GM23338 (cell line): ENCODE measurements around the gene ISY1. TPM values are rescaled to one million over a fixed set of nuclear protein-coding genes. Genes with fewer than 3 reads are reported as not detected.
A peak's percentile ranks its signal among the peaks of the same experiment; 100 is the strongest.
"Not testable (repeated sequence)": the region's sequence is repeated elsewhere in the genome, so short reads cannot be mapped to it uniquely, and the experiment has no call there.

Experiments
- ATAC-seq: fragments of 200-7000 bp; cut with Tn5 transposase; 3 replicates; pipeline ENCODE4 v1.9.1; 2020
- DNase-seq: peaks from one replicate; pipeline ENCODE4 v3.0.0-alpha.2; 2015; ENCODE audit warnings: low spot score
- H2AFZ ChIP-seq: fragments of 200-600 bp; sonication (generic); 2 replicates; pipeline ENCODE4 v1.8.0; 2016; ENCODE audit warnings: antibody characterized with exemption, mild to moderate bottlenecking, moderate library complexity
- H3F3A ChIP-seq: fragments of 200-600 bp; sonication (generic); replicated peaks from 2 replicates; pipeline ENCODE4 v1.8.0; 2017; ENCODE audit warnings: antibody characterized with exemption, mixed run types, low read depth
- H3K27ac ChIP-seq: fragments of 200-600 bp; sonication (generic); 2 replicates; pipeline ENCODE4 v1.6.1; 2016; ENCODE audit warnings: low read depth
- H3K27me3 ChIP-seq: fragments of 200-600 bp; sonication (generic); 2 replicates; pipeline ENCODE4 v1.8.0; 2016; ENCODE audit warnings: mild to moderate bottlenecking, mixed run types, moderate library complexity; ENCODE audit not compliant: insufficient read depth
- H3K36me3 ChIP-seq: fragments of 200-600 bp; sonication (generic); 2 replicates; pipeline ENCODE4 v1.8.0; 2016; ENCODE audit warnings: mild to moderate bottlenecking; ENCODE audit not compliant: insufficient read depth
- H3K4me1 ChIP-seq: fragments of 200-600 bp; sonication (generic); 2 replicates; pipeline ENCODE4 v1.8.0; 2016; ENCODE audit warnings: mild to moderate bottlenecking, moderate library complexity; ENCODE audit not compliant: insufficient read depth
- H3K4me2 ChIP-seq: fragments of 200-600 bp; sonication (generic); 2 replicates; pipeline ENCODE4 v1.7.1; 2017; ENCODE audit warnings: mixed run types
- H3K4me3 ChIP-seq: fragments of 200-600 bp; sonication (generic); 2 replicates; pipeline ENCODE4 v1.6.1; 2016; ENCODE audit warnings: mixed run types
- H3K79me2 ChIP-seq: fragments of 200-600 bp; sonication (generic); replicated peaks from 2 replicates; pipeline ENCODE4 v1.8.0; 2017; ENCODE audit warnings: mild to moderate bottlenecking; ENCODE audit not compliant: insufficient read depth
- H3K9me2 ChIP-seq: fragments of 200-600 bp; sonication (generic); 2 replicates; pipeline ENCODE4 v1.8.0; 2017; ENCODE audit not compliant: insufficient read depth
- H4K20me1 ChIP-seq: fragments of 200-600 bp; sonication (generic); replicated peaks from 2 replicates; pipeline ENCODE4 v1.8.0; 2017; ENCODE audit warnings: mild to moderate bottlenecking; ENCODE audit not compliant: insufficient read depth
- H3K27ac Mint-ChIP-seq: 2 replicates; pipeline ENCODE4 v1.8.0; 2020; ENCODE audit warnings: inconsistent platforms, mild to moderate bottlenecking, moderate library complexity, mixed read lengths
- H3K27me3 Mint-ChIP-seq: 3 replicates; pipeline ENCODE4 v1.8.0; 2022; ENCODE audit warnings: low read depth, mild to moderate bottlenecking, moderate library complexity, mixed read lengths, inconsistent platforms; ENCODE audit not compliant: insufficient read depth, poor library complexity
- H3K36me3 Mint-ChIP-seq: 3 replicates; pipeline ENCODE4 v1.8.0; 2021; ENCODE audit warnings: low read depth, mild to moderate bottlenecking, inconsistent platforms, moderate library complexity, mixed read lengths
- H3K4me1 Mint-ChIP-seq: 3 replicates; pipeline ENCODE4 v1.8.0; 2020; ENCODE audit warnings: mild to moderate bottlenecking, inconsistent platforms, mixed read lengths
- H3K4me3 Mint-ChIP-seq: 3 replicates; pipeline ENCODE4 v1.8.0; 2021; ENCODE audit warnings: moderate library complexity, mild to moderate bottlenecking, inconsistent platforms, mixed read lengths
- H3K9me3 Mint-ChIP-seq: 3 replicates; pipeline ENCODE4 v1.8.0; 2020; ENCODE audit warnings: moderate library complexity, mild to moderate bottlenecking, inconsistent platforms, mixed read lengths
- polyA plus RNA-seq: library from polyadenylated mRNA; unstranded; fragments of >200 nt; fragmentation: Nextera tagmentation; extraction: Ambion mirVana; gene quantifications from 2 replicates; pipeline ENCODE4 v1.2.1, GENCODE V29; 2016
- total RNA-seq: library from RNA; depleted of rRNA; stranded (reverse); fragments of >200 nt; shearing (Covaris generic); gene quantifications from 2 replicates; pipeline ENCODE4 v1.2.3, GENCODE V29; 2014
- TF ChIP-seq, protein P1 (sequence below): IDR thresholded peaks from one replicate; pipeline ENCODE4 v1.6.1; 2018; ENCODE audit warnings: antibody characterized with exemption; ENCODE audit not compliant: unreplicated experiment
- TF ChIP-seq, protein P2 (sequence below): IDR thresholded peaks from 2 replicates; pipeline ENCODE4 v1.6.1; 2016; ENCODE audit warnings: antibody characterized with exemption

ISY1 gene
- total and polyA plus RNA-seq, 2 experiments from 2014 or later: 11.3 to 23.6 TPM

- H3K36me3 Mint-ChIP-seq: peaks cover 32% of the 10 kb centered on the region
- Histone ChIP-seq H3K4me2 (peak overlapping the region; percentile 82), H3K4me1 (peaks cover 20% of the 10 kb centered on the region), H3K4me3 (peak overlapping the region; percentile 64), H3K79me2 (peaks cover 49% of the 10 kb centered on the region)
- not testable (repeated sequence) for DNase-seq, H3K27ac Mint-ChIP-seq, H3K27me3 ChIP-seq, H3K36me3 ChIP-seq, H3K27me3 Mint-ChIP-seq, H3K27ac ChIP-seq, H3F3A ChIP-seq, ATAC-seq, H2AFZ ChIP-seq, H4K20me1 ChIP-seq, H3K9me3 Mint-ChIP-seq, H3K9me2 ChIP-seq
- H3K4me3 Mint-ChIP-seq: peak overlapping the region; percentile 95
- peaks cover 15% of the 10 kb centered on the region for H3K4me1 Mint-ChIP-seq
Observed at GRCh38 chr3:129184784-129185542, 24.1 kb upstream of the ISY1 start.

DNA sequence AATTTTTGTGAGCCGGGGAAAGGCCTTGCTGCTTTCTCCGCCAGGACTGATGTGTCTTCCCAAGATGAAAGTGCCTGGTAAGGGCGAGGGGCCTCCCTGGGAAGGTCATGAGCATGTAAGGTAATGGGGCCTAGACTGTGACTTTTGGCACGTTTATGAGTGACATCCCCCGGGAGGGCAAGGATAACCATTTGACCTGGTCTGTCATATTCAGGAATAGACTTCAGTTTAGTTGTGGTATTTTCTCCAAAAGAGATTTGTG is 23.5 kb upstream of the ISY1 start:
- H2AFZ ChIP-seq: 0 out of 2 replicates have a peak overlapping the region, but pooled peaks have one; percentile 70
- H3F3A ChIP-seq: no peaks in the 10 kb centered on the region
- ATAC-seq (peak; percentile 11), DNase-seq (peak; percentile 34)
- peaks cover 37% of the 10 kb centered on the region for H3K36me3 Mint-ChIP-seq
- peak overlapping the region; percentile 87 for H3K27ac ChIP-seq
- peaks cover 14% of the 10 kb centered on the region for H4K20me1 ChIP-seq
- peak overlapping the region; percentile 64 for H3K4me3 ChIP-seq
- H3K9me2 ChIP-seq: no peaks in the 10 kb centered on the region
- H3K36me3 ChIP-seq: no peaks in the 10 kb centered on the region; the same call in 1 of the 2 replicates
- peaks cover 20% of the 10 kb centered on the region for H3K4me1 ChIP-seq
- peaks cover 3% of the 10 kb centered on the region; the same call in 1 of the 3 replicates for H3K9me3 Mint-ChIP-seq
- peaks cover 19% of the 10 kb centered on the region for H3K4me1 Mint-ChIP-seq
- H3K27me3 ChIP-seq: no peaks in the 10 kb centered on the region
- H3K4me3 Mint-ChIP-seq: peak overlapping the region; percentile 95
- TF ChIP-seq, protein P1, sequence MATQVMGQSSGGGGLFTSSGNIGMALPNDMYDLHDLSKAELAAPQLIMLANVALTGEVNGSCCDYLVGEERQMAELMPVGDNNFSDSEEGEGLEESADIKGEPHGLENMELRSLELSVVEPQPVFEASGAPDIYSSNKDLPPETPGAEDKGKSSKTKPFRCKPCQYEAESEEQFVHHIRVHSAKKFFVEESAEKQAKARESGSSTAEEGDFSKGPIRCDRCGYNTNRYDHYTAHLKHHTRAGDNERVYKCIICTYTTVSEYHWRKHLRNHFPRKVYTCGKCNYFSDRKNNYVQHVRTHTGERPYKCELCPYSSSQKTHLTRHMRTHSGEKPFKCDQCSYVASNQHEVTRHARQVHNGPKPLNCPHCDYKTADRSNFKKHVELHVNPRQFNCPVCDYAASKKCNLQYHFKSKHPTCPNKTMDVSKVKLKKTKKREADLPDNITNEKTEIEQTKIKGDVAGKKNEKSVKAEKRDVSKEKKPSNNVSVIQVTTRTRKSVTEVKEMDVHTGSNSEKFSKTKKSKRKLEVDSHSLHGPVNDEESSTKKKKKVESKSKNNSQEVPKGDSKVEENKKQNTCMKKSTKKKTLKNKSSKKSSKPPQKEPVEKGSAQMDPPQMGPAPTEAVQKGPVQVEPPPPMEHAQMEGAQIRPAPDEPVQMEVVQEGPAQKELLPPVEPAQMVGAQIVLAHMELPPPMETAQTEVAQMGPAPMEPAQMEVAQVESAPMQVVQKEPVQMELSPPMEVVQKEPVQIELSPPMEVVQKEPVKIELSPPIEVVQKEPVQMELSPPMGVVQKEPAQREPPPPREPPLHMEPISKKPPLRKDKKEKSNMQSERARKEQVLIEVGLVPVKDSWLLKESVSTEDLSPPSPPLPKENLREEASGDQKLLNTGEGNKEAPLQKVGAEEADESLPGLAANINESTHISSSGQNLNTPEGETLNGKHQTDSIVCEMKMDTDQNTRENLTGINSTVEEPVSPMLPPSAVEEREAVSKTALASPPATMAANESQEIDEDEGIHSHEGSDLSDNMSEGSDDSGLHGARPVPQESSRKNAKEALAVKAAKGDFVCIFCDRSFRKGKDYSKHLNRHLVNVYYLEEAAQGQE: no peak
- TF ChIP-seq, protein P2, sequence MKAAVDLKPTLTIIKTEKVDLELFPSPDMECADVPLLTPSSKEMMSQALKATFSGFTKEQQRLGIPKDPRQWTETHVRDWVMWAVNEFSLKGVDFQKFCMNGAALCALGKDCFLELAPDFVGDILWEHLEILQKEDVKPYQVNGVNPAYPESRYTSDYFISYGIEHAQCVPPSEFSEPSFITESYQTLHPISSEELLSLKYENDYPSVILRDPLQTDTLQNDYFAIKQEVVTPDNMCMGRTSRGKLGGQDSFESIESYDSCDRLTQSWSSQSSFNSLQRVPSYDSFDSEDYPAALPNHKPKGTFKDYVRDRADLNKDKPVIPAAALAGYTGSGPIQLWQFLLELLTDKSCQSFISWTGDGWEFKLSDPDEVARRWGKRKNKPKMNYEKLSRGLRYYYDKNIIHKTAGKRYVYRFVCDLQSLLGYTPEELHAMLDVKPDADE: no peak
- peak overlapping the region; percentile 93 for H3K27ac Mint-ChIP-seq
- H3K4me2 ChIP-seq: peak overlapping the region; percentile 82
- peaks cover 55% of the 10 kb centered on the region for H3K79me2 ChIP-seq
- H3K27me3 Mint-ChIP-seq: peaks cover 11% of the 10 kb centered on the region
